KBM-7 (cell line): ENCODE results near the gene NCAPD3.

Experiments used
- DNase-seq: peaks from one replicate; pipeline ENCODE4 v3.0.0-alpha.2; 2015
- in situ Hi-C: fragments of 300-500 bp; cut with MboI; formaldehyde crosslinking; loops from 2 replicates; pipeline ENCODE4 v1.14.3; 2020; ENCODE audit warnings: low sequenced_read_pairs, low pct_unique_long_range_greater_than_20kb, mixed read lengths

The NCAPD3 gene

GRCh38 chr11:134253188-134253993 is 29.6 kb upstream of the NCAPD3 start, which contains the start of the genes ACAD8 and THYN1:
TSS of gene ACAD8 (plus strand) at chr11:134253568. CDS start at chr11:134253601, 33 bp downstream.
TSS of gene THYN1 (minus strand) at chr11:134253352. CDS start at chr11:134252882, 470 bp downstream.
- peak; percentile 97 for DNase-seq
- in situ Hi-C loops, result no loop called here

GRCh38 chr11:134252346-134253187 is 28.8 kb upstream of the NCAPD3 start:
- in situ Hi-C loops, result no loop called here
- DNase-seq, result no peak

- in situ Hi-C loops, result no loop called here
- no peak for DNase-seq
These were observed 26.9 kb upstream of the NCAPD3 start for GRCh38 chr11:134250675-134251074.

GRCh38 chr11:134250246-134250645 is 26.5 kb upstream of the NCAPD3 start:
- in situ Hi-C loops, result no loop called here
- DNase-seq, result no peak

- no peak for DNase-seq
- in situ Hi-C loops, result no loop called here
These were observed 25.2 kb upstream of the NCAPD3 start for GRCh38 chr11:134248910-134249480.

GRCh38 chr11:134246678-134247077 is 22.9 kb upstream of the NCAPD3 start:
- in situ Hi-C loops, result no loop called here
- no peak for DNase-seq

- in situ Hi-C loops, result no loop called here
- DNase-seq, result no peak
These were observed 22.3 kb upstream of the NCAPD3 start for GRCh38 chr11:134246100-134246499.

GRCh38 chr11:134245434-134245833 is 21.7 kb upstream of the NCAPD3 start:
- in situ Hi-C loops, result no loop called here
- no peak for DNase-seq

- in situ Hi-C loops, result no loop called here
- DNase-seq, result peak; percentile 46
These were observed 20.8 kb upstream of the NCAPD3 start for GRCh38 chr11:134244593-134244992.

- in situ Hi-C loops, result no loop called here
- no peak for DNase-seq
These were observed 20.1 kb upstream of the NCAPD3 start for GRCh38 chr11:134243913-134244312.

- DNase-seq, result no peak
- in situ Hi-C loops, result no loop called here
These were observed 18.6 kb upstream of the NCAPD3 start for GRCh38 chr11:134242376-134242775.

- no peak for DNase-seq
- in situ Hi-C loops, result no loop called here
These were observed 16.8 kb upstream of the NCAPD3 start for GRCh38 chr11:134240592-134240991.

- in situ Hi-C loops, result no loop called here
- no peak for DNase-seq
These were observed 15.2 kb upstream of the NCAPD3 start for GRCh38 chr11:134238956-134239355.

- no peak for DNase-seq
- in situ Hi-C loops, result no loop called here
These were observed 13.8 kb upstream of the NCAPD3 start for GRCh38 chr11:134237557-134237922.

- DNase-seq, result no peak
These were observed 13.2 kb upstream of the NCAPD3 start for GRCh38 chr11:134236834-134237556.

GRCh38 chr11:134235399-134235798 is 11.6 kb upstream of the NCAPD3 start:
- in situ Hi-C loops, result no loop called here
- DNase-seq, result no peak

More at GRCh38 chr11:134236834-134237556, 13.2 kb upstream of the NCAPD3 start:
- in situ Hi-C loops, result no loop called here

- in situ Hi-C loops, result no loop called here
- no peak for DNase-seq
These were observed 10.0 kb upstream of the NCAPD3 start for GRCh38 chr11:134233729-134234179.

- peak; percentile 67 for DNase-seq
- in situ Hi-C loops, result no loop called here
These were observed 8.3 kb upstream of the NCAPD3 start for GRCh38 chr11:134231958-134232659.

- DNase-seq, result no peak
- in situ Hi-C loops, result no loop called here
These were observed 6.6 kb upstream of the NCAPD3 start for GRCh38 chr11:134230339-134230738.
